SK-N-SH (cell line): ENCODE results near the gene MMP24OS.

Experiments used
- CHD2 ChIP-seq: fragments of 150-350 bp; IDR thresholded peaks from 2 replicates; pipeline ENCODE4 v1.6.1; 2018; ENCODE audit warnings: low read length; ENCODE audit not compliant: partially characterized antibody
- POLR2AphosphoS5 ChIP-seq: IDR thresholded peaks from 2 replicates; pipeline ENCODE4 v1.6.1; 2012; ENCODE audit warnings: low read depth, low read length

GRCh38 chr20:35280523-35280922, 2.6 kb upstream of the MMP24OS start:
- TF ChIP-seq POLR2AphosphoS5 (no peak), CHD2 (no peak)
